ENCODE measurements around the gene SMOC2. TPM values are rescaled to one million over a fixed set of nuclear protein-coding genes. Genes with fewer than 3 reads are reported as not detected.
"Not testable (repeated sequence)": the region's sequence is repeated elsewhere in the genome, so short reads cannot be mapped to it uniquely, and the experiment has no call there.

The SMOC2 gene
- polyA plus RNA-seq, 1 donor (not counting 4 experiments of a cell fraction or from before 2014, with no cell fraction given), result 1.1 TPM

GRCh38 chr6:168609914-168610490 is 169.0 kb downstream of the SMOC2 start:
- no peak for DNase-seq (ENCODE audit: low read depth, low spot score)
- TF ChIP-seq, protein P1, sequence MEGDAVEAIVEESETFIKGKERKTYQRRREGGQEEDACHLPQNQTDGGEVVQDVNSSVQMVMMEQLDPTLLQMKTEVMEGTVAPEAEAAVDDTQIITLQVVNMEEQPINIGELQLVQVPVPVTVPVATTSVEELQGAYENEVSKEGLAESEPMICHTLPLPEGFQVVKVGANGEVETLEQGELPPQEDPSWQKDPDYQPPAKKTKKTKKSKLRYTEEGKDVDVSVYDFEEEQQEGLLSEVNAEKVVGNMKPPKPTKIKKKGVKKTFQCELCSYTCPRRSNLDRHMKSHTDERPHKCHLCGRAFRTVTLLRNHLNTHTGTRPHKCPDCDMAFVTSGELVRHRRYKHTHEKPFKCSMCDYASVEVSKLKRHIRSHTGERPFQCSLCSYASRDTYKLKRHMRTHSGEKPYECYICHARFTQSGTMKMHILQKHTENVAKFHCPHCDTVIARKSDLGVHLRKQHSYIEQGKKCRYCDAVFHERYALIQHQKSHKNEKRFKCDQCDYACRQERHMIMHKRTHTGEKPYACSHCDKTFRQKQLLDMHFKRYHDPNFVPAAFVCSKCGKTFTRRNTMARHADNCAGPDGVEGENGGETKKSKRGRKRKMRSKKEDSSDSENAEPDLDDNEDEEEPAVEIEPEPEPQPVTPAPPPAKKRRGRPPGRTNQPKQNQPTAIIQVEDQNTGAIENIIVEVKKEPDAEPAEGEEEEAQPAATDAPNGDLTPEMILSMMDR (optimal IDR thresholded peaks at IDR 0.05 in 1 of 3, IDR thresholded peaks at IDR 0.05 in 1 of 3, conservative IDR thresholded peaks at IDR 0.05 in 1 of 3; ENCODE audit: extremely low read depth in 1 of 3, insufficient read depth in 2 of 3, low read length in 3 of 3), result no peak
- TF ChIP-seq EZH2 (IDR thresholded peaks at IDR 0.05; ENCODE audit: low read length), result no peak
- H3K9me3 ChIP-seq (ENCODE audit: control insufficient read depth, low read depth, low read length), result no peaks in the 10 kb centered on the region
- peak; percentile 17 for FAIRE-seq
- no peak overlapping the region for H3K9ac ChIP-seq (ENCODE audit: control insufficient read depth, extremely low read depth, insufficient read depth, low read length)
- H3K27me3 ChIP-seq (ENCODE audit: control insufficient read depth, extremely low read depth, insufficient read depth, low read length), result no peaks in the 10 kb centered on the region
- no peaks in the 10 kb centered on the region for H3K9me1 ChIP-seq (ENCODE audit: control insufficient read depth, extremely low read depth, insufficient read depth, low read length)
- no peaks in the 10 kb centered on the region for H3K36me3 ChIP-seq (ENCODE audit: control insufficient read depth in 2 of 2, extremely low read depth in 1 of 2, insufficient read depth in 2 of 2, low read length in 2 of 2)
- peak overlapping the region; percentile 95 for H2AFZ ChIP-seq (ENCODE audit: control insufficient read depth, low read length)
- no peaks in the 10 kb centered on the region for H4K20me1 ChIP-seq (ENCODE audit: control insufficient read depth, extremely low read depth, insufficient read depth, low read length)
- peaks cover 25% of the 10 kb centered on the region for H3K4me1 ChIP-seq (ENCODE audit: control insufficient read depth, extremely low read depth, insufficient read depth, low read length)
- H3K27ac ChIP-seq (ENCODE audit: control insufficient read depth, insufficient read depth, low read length), result peak overlapping the region; percentile 98
- dilution Hi-C loops (cut with MboI; ENCODE audit: extremely low pct_ligation_motif_present, low sequenced_read_pairs), result no loop called here
- H3K4me3 ChIP-seq (ENCODE audit: control insufficient read depth in 2 of 3, extremely low read depth in 1 of 3, insufficient read depth in 2 of 3, low read depth in 1 of 3, low read length in 3 of 3), result peak overlapping the region in 1 of 3 experiments; percentile 3
- no peaks in the 10 kb centered on the region for H3K79me2 ChIP-seq (ENCODE audit: control insufficient read depth, insufficient read depth, low read length)
- peak overlapping the region; percentile 77 for H3K4me2 ChIP-seq (ENCODE audit: control insufficient read depth, extremely low read depth, insufficient read depth, low read depth, low read length)

DNA sequence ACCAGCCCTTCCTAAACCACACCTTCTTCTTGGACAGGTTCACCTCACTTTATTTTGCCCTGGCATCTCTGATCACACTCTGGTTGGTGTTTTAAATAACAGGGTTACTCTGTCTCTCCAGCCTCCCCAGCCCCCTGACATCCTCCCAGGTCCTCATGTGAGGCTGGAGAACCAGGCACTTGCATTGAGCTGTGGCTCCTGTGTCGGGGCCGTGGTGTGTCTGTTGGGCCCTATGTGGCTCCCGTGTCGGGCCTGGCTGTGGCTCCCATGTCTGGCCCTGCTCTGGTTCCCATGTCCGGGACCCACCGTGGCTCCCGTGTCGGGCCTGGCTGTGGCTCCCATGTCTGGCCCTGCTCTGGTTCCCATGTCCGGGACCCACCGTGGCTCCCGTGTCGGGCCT is 170.0 kb downstream of the SMOC2 start:
- H3K36me3 ChIP-seq (ENCODE audit: control insufficient read depth in 2 of 2, extremely low read depth in 1 of 2, insufficient read depth in 2 of 2, low read length in 2 of 2); H3K9me3 ChIP-seq (ENCODE audit: control insufficient read depth, low read depth, low read length); H4K20me1 ChIP-seq (ENCODE audit: control insufficient read depth, extremely low read depth, insufficient read depth, low read length); H3K9me1 ChIP-seq (ENCODE audit: control insufficient read depth, extremely low read depth, insufficient read depth, low read length); H3K9ac ChIP-seq (ENCODE audit: control insufficient read depth, extremely low read depth, insufficient read depth, low read length); FAIRE-seq; DNase-seq (ENCODE audit: low read depth, low spot score); H3K4me2 ChIP-seq (ENCODE audit: control insufficient read depth, extremely low read depth, insufficient read depth, low read depth, low read length); H3K79me2 ChIP-seq (ENCODE audit: control insufficient read depth, insufficient read depth, low read length); H3K27me3 ChIP-seq (ENCODE audit: control insufficient read depth, extremely low read depth, insufficient read depth, low read length); dilution Hi-C loops (cut with MboI; ENCODE audit: extremely low pct_ligation_motif_present, low sequenced_read_pairs); H3K27ac ChIP-seq (ENCODE audit: control insufficient read depth, insufficient read depth, low read length); H2AFZ ChIP-seq (ENCODE audit: control insufficient read depth, low read length); H3K4me3 ChIP-seq (ENCODE audit: control insufficient read depth in 2 of 3, extremely low read depth in 1 of 3, insufficient read depth in 2 of 3, low read depth in 1 of 3, low read length in 3 of 3): not testable (repeated sequence)
- peaks cover 25% of the 10 kb centered on the region for H3K4me1 ChIP-seq (ENCODE audit: control insufficient read depth, extremely low read depth, insufficient read depth, low read length)

- Histone ChIP-seq H3K27me3 (ENCODE audit: control insufficient read depth, extremely low read depth, insufficient read depth, low read length) (no peaks in the 10 kb centered on the region), H3K79me2 (ENCODE audit: control insufficient read depth, insufficient read depth, low read length) (no peaks in the 10 kb centered on the region), H3K9me1 (ENCODE audit: control insufficient read depth, extremely low read depth, insufficient read depth, low read length) (no peaks in the 10 kb centered on the region), H4K20me1 (ENCODE audit: control insufficient read depth, extremely low read depth, insufficient read depth, low read length) (no peaks in the 10 kb centered on the region), H3K4me2 (ENCODE audit: control insufficient read depth, extremely low read depth, insufficient read depth, low read depth, low read length) (no peak overlapping the region), H3K4me3 (ENCODE audit: control insufficient read depth in 2 of 3, extremely low read depth in 1 of 3, insufficient read depth in 2 of 3, low read depth in 1 of 3, low read length in 3 of 3) (no peak overlapping the region), H3K36me3 (ENCODE audit: control insufficient read depth in 2 of 2, extremely low read depth in 1 of 2, insufficient read depth in 2 of 2, low read length in 2 of 2) (no peaks in the 10 kb centered on the region), H3K27ac (ENCODE audit: control insufficient read depth, insufficient read depth, low read length) (no peak overlapping the region), H2AFZ (ENCODE audit: control insufficient read depth, low read length) (no peak overlapping the region), H3K4me1 (ENCODE audit: control insufficient read depth, extremely low read depth, insufficient read depth, low read length) (peaks cover 25% of the 10 kb centered on the region), H3K9ac (ENCODE audit: control insufficient read depth, extremely low read depth, insufficient read depth, low read length) (no peak overlapping the region), H3K9me3 (ENCODE audit: control insufficient read depth, low read depth, low read length) (no peaks in the 10 kb centered on the region)
- DNase-seq (ENCODE audit: low read depth, low spot score) (no peak), FAIRE-seq (no peak)
- dilution Hi-C loops (cut with MboI; ENCODE audit: extremely low pct_ligation_motif_present, low sequenced_read_pairs), result no loop called here
- TF ChIP-seq EZH2 (IDR thresholded peaks at IDR 0.05; ENCODE audit: low read length), result no peak
- TF ChIP-seq, protein P1 (optimal IDR thresholded peaks at IDR 0.05 in 1 of 3, IDR thresholded peaks at IDR 0.05 in 1 of 3, conservative IDR thresholded peaks at IDR 0.05 in 1 of 3; ENCODE audit: extremely low read depth in 1 of 3, insufficient read depth in 2 of 3, low read length in 3 of 3), result no peak
Observed at GRCh38 chr6:168611691-168612090, 170.7 kb downstream of the SMOC2 start.
